T-helper 1 cell treated with Interleukin-12 subunit alpha and Interleukin-12 subunit beta and Interleukin-4 antibody, amounts not matched to agents 30 ng/mL and 1 ng/mL, for 36 hours (primary cell): Measurements from ENCODE around the gene SLC5A6. TPM values are rescaled to one million over a fixed set of nuclear protein-coding genes. Genes with fewer than 3 reads are reported as not detected.

Experiments
- intact Hi-C: fragments of 100-400 bp; cut with micrococcal nuclease; formaldehyde crosslinking; loops from one replicate; pipeline ENCODE4 v1.15.1; 2024
- total RNA-seq: library from RNA; stranded (reverse); gene quantifications from 2 replicates; pipeline ENCODE4 v1.2.3, GENCODE V29; 2022

The SLC5A6 gene
- total RNA-seq, result 46.8 and 54.6 TPM in 2 replicates

- intact Hi-C loops, result loop anchor here (1.0 to 10.0 kb wide), 19 partner anchors 43 to 425 kb away; partner anchors contain the start of genes ABHD1, CCDC121, CENPA and EIF2B4
Measured at GRCh38 chr2:27211943-27212625, at the start of gene SLC5A6, which contains the start of gene ATRAID. Gene SLC5A6 (minus strand): TSS chr2:27212268. CDS start chr2:27207650, 4,618 bp downstream. Gene ATRAID (plus strand): TSS chr2:27212041. CDS start chr2:27212369, 328 bp downstream.

GRCh38 chr2:27261241-27261925, 49.3 kb upstream of the SLC5A6 start:
- intact Hi-C loops, result loop anchor here (1.0 to 5.0 kb wide), 3 partner anchors 11 to 289 kb away; partner anchors contain the start of genes IFT172 and MAPRE3

- intact Hi-C loops, result no loop called here
Measured at GRCh38 chr2:27258051-27258450, 46.0 kb upstream of the SLC5A6 start.

DNA sequence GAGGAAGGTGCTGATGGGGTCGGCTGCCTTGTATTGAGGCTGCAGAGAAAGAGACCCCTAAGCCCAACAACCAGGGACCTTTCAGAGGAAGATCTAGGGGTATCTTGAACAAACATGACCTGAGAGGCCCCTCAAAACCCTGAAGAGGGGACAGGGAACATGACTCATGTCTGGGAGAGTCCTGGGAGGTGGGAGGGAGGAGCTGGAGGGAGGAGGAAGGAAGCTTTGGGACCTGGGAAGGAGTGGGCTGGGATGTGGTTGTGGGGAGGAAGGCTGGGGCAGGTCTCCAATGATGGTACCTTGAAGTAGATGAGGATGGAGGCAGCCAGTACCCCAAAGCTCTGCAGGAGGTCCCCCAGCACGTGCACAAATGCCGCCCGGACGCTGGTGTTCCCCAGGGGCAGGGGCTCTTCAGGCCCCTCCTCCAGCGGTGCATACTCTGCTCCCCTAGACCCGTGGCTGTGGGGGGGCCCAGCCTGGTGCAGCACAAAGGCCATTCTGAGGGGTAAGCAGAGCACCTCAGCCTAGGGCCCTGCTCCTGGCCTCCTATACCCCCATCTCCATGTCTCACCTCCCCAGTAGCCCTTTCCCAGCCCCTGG, 44.9 kb upstream of the SLC5A6 start:
- intact Hi-C loops, result no loop called here

DNA sequence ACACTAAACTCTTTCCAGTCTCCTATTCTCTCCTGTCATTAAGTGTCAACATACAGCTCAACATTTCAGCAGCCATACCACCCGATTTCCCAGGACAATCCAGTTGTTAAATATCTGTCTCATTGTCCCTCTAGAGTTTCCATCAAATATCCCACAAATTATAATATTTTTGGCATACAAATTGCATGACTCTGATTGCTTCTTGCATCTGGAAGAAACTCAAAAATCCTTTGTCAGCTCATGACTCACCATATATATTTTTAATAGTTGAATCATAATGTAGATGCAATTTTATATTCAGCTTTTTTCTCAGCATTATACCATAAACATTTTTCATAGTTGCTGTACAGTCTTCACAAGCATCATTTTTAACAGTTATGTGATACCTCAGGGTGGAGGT, 43.6 kb upstream of the SLC5A6 start:
- intact Hi-C loops, result no loop called here

DNA sequence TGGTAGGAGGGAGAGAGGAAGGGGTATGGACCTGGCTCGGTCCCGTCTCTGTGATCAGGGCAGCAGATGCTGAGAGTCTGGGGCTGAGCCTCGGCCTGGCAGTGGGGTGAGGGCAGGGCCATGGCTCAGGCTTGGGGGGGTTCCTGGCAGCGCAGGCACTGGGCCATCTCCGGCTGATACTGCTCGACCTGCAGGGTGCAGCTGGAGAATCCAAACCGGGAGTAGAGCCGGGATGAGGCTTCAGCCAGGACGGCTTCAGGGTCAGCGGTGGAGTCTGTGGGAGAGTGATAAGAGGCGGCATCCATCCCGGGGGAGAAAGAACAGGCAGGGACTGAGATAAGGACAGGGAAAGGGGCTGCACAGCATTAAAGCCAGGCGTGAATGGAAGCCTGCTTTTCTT, 43.1 kb upstream of the SLC5A6 start:
- intact Hi-C loops, result no loop called here

DNA sequence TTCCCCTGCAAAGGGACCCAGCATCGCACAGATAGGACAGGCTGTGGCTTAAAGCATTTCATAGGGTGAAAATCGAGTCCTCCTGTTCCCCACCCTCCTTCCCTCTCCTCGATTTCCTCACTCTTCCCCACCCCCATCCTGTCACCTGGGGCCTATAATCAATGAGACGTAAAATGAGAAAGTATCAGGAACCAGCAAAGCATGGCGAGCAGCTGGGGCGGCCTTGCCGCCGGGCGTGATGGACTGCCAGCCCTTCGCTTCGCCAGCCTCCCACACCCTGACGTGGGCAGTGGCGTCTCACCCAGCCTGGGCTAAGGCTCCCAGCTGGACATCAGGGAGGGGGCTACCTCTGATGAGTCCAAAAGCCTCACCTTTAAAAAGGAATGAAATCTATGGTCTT, 39.7 kb upstream of the SLC5A6 start:
- intact Hi-C loops, result no loop called here

DNA sequence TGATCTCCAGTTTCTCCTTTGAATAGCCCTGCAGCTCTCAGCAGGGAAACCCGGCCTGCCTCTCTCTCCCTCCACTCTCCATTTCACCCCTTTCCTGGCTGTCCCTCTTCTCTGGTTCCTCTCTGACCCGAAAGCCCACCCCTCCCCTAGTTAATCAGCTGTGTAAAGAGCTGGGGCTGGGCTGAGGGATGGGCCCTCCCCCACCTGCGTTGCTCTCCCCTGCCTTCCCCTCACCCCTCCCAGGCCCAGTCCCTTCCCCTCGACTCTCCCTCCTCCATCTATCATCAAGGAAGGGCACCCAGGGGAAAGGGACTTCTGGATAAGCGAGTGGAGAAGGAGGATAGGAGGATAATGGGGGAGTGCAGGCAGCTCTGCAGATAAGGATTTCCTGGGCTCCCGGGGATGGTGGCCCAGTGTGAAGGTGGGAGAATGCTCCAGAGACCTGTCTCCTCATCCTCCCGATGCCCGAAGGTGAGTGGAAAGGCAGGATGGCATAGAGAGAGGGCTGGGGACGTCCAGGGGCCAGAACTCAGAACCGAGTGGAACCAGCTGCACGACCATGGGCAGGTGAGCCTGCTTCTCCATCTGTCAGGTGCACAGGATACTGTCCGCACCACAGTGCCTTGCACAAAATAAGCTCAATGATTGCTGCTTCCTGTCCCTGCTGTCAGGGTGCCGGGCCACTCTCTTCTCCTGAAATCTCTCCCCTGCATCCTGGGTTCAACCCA, 38.7 kb upstream of the SLC5A6 start:
- intact Hi-C loops, result loop anchor here (1.0 kb wide), 3 partner anchors 10 to 52 kb away; no protein-coding TSS in a partner anchor

DNA sequence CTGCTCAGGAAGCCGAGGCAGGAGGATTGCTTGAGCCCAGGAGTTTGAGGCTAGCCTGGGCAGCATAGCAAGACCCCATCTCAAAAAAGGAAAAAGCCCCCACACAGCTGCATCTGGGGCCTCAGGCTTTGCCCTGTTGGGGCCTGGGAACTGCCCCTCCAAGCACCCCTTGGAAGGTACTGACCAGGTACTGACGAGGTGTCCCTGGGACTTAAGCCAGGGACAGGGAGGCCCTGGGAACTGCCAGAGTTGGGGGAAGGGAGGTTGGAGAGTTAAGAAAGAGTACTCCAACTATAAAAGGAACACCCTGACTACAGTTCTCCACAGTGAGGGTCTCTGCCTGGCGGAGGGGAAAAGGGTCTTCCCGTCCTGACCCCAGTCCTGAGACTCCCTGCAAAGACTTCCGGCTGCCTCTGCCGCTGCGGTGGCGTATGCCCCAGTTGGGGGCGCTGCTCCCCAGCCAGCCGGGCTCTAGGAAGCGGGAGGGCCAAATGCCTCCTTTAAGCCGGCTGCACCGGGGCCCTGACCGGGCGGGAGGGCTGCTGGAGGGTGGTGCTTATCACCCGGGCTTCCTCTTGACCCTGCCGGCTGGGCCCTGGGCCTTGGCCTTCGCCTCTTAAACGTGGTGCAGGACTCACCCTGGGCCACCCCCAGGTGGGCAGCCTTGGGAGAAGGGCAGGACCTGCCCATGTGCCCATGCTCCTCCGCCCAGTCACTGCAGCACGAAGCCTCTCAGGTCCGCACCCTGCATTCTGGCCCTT, 38.0 kb upstream of the SLC5A6 start:
- intact Hi-C loops, result loop anchor here (1.0 kb wide), 3 partner anchors 11 to 53 kb away; no protein-coding TSS in a partner anchor

DNA sequence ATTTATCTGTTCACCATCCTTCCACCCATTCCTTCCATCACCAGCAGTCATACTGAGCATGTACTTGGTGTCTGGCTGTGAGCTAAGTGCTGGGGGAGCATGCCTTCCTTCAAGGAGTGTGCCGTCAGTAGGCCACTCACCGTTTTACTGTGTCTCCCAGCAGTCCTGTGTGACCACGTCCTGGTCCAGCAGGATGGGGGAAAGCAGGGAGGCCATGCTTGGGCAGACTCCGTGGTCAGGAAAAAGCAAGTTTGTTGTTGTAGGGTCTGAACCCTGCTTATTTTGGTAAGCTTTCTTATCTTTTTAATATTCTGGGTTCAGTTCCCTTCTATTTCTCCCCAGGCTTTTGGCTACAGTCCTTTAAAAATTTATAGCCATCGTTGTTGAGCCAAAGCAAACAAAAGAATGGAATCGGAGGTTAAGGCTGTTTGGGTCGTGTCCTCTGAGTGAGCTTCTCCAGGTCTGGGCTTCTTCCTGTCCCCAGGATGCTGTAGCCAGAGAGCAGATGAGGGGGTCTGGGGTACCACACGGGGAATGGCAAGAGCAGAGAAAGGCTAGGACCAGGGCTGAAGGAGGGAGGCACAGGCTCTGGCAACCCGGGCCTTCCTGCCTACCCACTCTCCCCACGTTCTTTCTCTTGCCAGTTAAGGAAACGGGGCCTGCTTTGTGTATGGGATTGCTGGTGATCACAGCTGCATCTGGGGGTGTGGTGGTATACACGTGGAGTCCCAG, 37.3 kb upstream of the SLC5A6 start:
- intact Hi-C loops, result no loop called here

- intact Hi-C loops, result no loop called here
Measured at GRCh38 chr2:27247893-27248292, 35.8 kb upstream of the SLC5A6 start.

DNA sequence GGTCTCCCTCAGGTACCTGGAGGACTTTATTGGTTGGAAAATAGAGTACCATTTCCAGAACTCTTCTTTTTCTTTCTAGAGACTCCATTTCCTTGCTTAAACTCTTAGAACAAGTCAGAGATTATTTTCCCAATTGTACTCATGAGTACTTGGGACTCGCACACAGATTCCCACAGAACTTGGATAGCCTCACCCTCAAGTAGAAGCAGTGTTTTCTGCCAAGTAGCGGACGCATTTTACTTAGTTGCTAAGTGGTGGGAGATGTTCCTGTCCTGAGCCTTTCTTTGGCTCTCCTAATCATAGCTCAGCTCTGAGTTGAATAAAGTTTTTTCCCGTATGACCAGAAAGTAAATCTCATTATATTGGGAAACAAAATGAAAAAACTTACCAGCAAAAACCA, 33.6 kb upstream of the SLC5A6 start:
- intact Hi-C loops, result no loop called here

DNA sequence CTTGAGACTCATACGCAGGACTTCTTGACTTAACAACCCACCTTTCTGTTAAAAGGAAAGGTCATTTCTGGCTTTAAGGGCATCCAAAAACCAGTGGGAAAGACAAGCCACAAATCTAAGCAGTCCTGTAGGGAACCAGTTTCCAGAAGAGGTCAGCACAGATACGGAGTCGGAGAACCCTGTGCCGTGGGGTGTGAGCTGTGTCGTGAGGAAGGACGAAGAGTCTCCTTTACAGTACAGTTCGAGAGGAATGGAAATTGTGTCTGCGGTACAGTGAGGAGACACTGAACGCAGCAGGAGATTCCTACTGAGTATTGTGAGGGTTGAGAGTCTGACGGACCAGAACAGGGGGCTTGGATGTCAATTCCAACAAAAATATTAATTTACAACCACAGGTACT, 33.0 kb upstream of the SLC5A6 start:
- intact Hi-C loops, result no loop called here

DNA sequence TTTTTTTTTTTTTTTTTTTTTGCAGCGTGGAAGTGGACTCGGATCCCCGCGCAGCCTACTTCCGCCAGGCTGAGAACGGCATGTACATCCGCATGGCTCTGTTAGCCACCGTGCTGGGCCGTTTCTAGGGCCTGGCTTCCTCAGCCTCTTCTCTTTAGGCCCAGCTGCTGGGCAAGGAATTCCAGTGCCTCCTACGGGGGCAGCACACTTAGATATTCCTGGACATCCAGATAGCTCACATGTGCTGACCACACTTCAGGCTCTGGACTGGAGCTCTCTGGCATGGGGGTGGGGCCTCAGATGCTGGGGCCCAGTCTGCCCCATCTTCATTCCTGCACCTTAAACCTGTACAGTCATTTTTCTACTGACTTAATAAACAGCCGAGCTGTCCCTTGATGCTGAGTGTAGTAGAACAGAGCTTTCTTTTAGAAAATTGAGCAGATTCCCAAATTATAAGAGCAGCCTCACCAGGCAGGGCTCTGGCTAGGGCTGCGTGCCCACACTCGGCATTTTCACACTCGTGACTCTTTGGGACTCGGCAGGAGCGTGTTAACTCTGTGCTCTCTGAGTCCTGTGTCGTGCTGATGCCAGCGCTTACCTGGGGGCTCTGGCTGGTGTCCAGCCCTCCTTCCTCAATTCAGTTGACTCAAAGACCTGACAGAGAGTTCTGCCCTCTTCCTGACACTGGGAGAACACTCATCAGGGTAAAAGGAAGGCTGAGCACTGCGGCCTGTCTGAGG, 31.5 kb upstream of the SLC5A6 start:
- intact Hi-C loops, result no loop called here

GRCh38 chr2:27242614-27242951, 30.5 kb upstream of the SLC5A6 start:
- intact Hi-C loops, result no loop called here

DNA sequence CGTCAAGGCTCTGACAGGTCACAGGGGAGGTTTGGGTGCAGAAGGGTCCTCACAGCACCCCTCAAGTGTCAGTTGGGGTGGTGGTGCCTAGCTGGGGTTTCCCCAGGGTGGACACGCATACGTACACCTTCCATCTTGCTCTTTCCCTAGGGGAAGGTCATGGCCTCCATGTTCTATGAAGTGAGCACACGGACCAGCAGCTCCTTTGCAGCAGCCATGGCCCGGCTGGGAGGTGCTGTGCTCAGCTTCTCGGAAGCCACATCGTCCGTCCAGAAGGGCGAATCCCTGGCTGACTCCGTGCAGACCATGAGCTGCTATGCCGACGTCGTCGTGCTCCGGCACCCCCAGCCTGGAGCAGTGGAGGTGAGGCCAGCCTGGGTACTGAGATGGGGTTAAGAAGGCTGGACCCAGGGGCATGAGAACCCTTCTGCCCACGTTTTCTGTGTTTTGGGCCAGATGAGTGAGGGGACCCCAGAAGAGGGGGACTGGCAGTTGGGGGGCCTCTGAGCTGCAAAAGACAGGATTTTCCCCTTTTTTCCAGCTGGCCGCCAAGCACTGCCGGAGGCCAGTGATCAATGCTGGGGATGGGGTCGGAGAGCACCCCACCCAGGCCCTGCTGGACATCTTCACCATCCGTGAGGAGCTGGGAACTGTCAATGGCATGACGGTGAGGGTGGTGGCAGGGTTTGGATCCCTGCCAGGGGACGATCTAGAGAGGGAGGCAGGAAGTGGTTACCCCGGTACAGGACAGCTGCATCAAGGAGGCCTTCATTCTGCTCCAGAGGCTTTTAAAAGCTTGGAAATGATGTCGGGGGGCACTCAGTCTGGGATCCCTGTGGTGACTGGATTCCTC, 29.9 kb upstream of the SLC5A6 start:
- intact Hi-C loops, result no loop called here

DNA sequence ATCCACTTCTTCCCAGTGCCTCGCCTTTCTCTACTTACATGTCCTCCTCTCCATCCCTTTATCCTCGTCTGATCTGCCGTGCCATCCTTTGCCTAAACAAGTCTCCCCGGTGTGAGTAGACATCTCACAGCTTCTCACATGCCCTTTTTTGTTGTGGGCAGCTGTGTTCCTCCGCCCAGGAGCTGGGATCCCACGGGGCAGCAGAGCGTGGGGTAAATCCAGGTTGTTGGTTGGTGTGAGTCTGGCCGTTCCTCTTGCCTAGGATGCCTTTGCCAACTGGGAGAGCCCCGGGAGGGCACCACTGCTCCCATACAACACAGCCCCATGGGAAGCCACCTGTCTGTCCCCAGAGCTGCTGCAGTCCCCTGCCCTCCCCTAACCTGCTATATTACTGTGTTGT, 28.3 kb upstream of the SLC5A6 start:
- intact Hi-C loops, result no loop called here

DNA sequence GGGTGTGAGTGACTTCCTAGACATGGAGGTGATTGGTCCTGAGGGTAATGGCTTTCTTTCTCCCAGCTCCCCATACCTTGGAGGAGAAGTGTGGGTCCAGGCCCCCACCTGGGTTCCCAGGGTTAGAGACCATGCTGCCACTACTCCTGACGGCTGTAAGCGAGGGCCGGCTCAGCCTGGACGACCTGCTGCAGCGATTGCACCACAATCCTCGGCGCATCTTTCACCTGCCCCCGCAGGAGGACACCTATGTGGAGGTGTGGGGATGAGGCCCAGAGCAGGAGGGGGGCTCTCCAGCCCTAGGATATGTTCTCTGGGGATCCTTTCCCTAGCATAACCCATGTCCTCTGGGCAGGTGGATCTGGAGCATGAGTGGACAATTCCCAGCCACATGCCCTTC, 26.9 kb upstream of the SLC5A6 start:
- intact Hi-C loops, result no loop called here
